Neural progenitor cell (in vitro differentiated cells): Measurements from ENCODE around the gene BCAS2. TPM values are rescaled to one million over a fixed set of nuclear protein-coding genes. Genes with fewer than 3 reads are reported as not detected.

ENCODE experiments used
- DNase-seq: peaks from one replicate; pipeline ENCODE4 v3.0.0-alpha.2; 2016; ENCODE audit warnings: low spot score
- H2AFZ ChIP-seq: fragments of 200-600 bp; sonication (generic); replicated peaks from 2 replicates; pipeline ENCODE4 v1.6.1; 2016; ENCODE audit warnings: antibody characterized with exemption
- H3F3A ChIP-seq: fragments of 200-600 bp; sonication (generic); 2 replicates; pipeline ENCODE4 v1.6.1; 2016; ENCODE audit warnings: antibody characterized with exemption, low read depth
- H3K27ac ChIP-seq: fragments of 200-600 bp; sonication (generic); 2 replicates; pipeline ENCODE4 v1.5.1; 2016; ENCODE audit warnings: mild to moderate bottlenecking
- H3K27me3 ChIP-seq: fragments of 200-600 bp; sonication (generic); 2 replicates; pipeline ENCODE4 v1.6.1; 2016; ENCODE audit warnings: mild to moderate bottlenecking, moderate library complexity
- H3K36me3 ChIP-seq: fragments of 200-600 bp; sonication (generic); 2 replicates; pipeline ENCODE4 v1.5.1; 2016
- H3K4me1 ChIP-seq: fragments of 200-600 bp; sonication (generic); 2 replicates; pipeline ENCODE4 v1.6.1; 2016; ENCODE audit warnings: mixed run types
- H3K4me2 ChIP-seq: fragments of 200-600 bp; sonication (generic); 2 replicates; pipeline ENCODE4 v1.6.1; 2016
- H3K4me3 ChIP-seq: fragments of 200-600 bp; sonication (generic); 2 replicates; pipeline ENCODE4 v1.5.1; 2016
- H3K79me2 ChIP-seq: fragments of 200-600 bp; sonication (generic); 2 replicates; pipeline ENCODE4 v1.6.1; 2016; ENCODE audit warnings: low read depth
- H3K9ac ChIP-seq: fragments of 200-600 bp; sonication (generic); 2 replicates; pipeline ENCODE4 v1.6.1; 2016
- H3K9me3 ChIP-seq: fragments of 200-600 bp; sonication (generic); 2 replicates; pipeline ENCODE4 v1.5.1; 2016; ENCODE audit warnings: low read depth
- H4K20me1 ChIP-seq: fragments of 200-600 bp; sonication (generic); 2 replicates; pipeline ENCODE4 v1.6.1; 2016; ENCODE audit warnings: low read depth
- H3K27ac Mint-ChIP-seq: 3 replicates; pipeline ENCODE4 v1.8.0; 2021; ENCODE audit warnings: mixed read lengths
- H3K27me3 Mint-ChIP-seq: 2 replicates; pipeline ENCODE4 v1.8.0; 2022; ENCODE audit warnings: low read depth, mild to moderate bottlenecking, inconsistent platforms, moderate library complexity, mixed read lengths; ENCODE audit not compliant: insufficient read depth
- H3K36me3 Mint-ChIP-seq: 3 replicates; pipeline ENCODE4 v1.8.0; 2021; ENCODE audit warnings: mixed read lengths
- H3K4me1 Mint-ChIP-seq: 3 replicates; pipeline ENCODE4 v1.8.0; 2021; ENCODE audit warnings: mixed read lengths
- H3K4me3 Mint-ChIP-seq: 3 replicates; pipeline ENCODE4 v1.8.0; 2021; ENCODE audit warnings: mild to moderate bottlenecking, moderate library complexity, mixed read lengths
- H3K9me3 Mint-ChIP-seq: 3 replicates; pipeline ENCODE4 v1.8.0; 2020; ENCODE audit warnings: mixed read lengths
- EZH2phosphoT487 ChIP-seq: fragments of 200-600 bp; sonication (generic); IDR thresholded peaks from 2 replicates; pipeline ENCODE4 v1.6.1; 2017; ENCODE audit warnings: antibody characterized with exemption
- total RNA-seq: library from RNA; depleted of rRNA; stranded (reverse); fragments of >200 nt; gene quantifications from 2 replicates; pipeline ENCODE4 v1.2.3, GENCODE V29; 2015; ENCODE audit warnings: low replicate concordance

BCAS2 gene
- total RNA-seq, 1 donor from 2014 or later = 92.1 TPM

DNA sequence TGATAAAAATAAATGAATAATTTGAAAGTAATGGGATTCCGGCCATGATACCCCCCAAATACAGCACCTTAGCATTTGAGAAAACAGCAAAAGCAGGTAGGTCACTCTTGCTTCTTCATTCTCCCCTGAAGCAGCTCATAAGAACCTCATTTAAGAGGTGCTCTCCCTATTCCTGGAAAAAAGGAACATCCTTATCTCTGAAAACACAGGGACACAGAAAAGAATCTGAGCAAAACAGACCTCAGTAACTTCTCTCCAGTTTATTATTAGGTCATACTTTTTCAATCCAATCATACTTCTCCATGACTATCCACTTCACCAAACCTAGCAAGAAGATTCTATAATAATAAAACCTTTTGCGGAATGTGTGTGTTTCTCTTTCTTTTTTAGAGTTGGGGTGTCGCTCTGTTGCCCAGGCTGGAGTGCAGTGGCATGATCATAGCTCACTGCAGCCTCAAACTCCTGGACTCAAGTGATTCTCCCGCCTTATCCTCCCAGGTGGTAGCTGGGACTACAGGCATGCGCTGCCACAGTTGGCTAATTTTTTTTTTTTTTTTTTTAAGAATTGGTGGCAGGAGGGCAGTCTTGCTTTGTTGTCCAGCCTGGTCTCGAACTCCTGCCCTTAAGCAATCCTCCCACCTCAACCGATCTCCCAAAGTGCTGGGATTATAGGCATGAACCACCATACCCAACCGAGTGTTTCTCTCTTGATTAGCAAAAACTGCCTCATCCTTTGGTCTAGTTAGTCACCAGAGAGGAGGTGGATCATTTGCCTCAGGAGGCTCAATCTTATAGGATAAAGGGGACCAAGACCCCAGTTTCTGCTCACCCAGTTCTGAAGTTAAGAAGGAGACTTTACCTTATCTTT lies 59.8 kb downstream of the BCAS2 start:
- Mint-ChIP-seq H3K9me3 (no peaks in the 10 kb centered on the region), H3K27me3 (peaks cover 2% of the 10 kb centered on the region), H3K4me3 (no peak overlapping the region), H3K27ac (no peak overlapping the region), H3K4me1 (peaks cover 2% of the 10 kb centered on the region), H3K36me3 (no peaks in the 10 kb centered on the region)
- Histone ChIP-seq H3K9me3 (no peaks in the 10 kb centered on the region), H3K36me3 (no peaks in the 10 kb centered on the region), H2AFZ (peak overlapping the region; percentile 47), H3K4me3 (no peak overlapping the region), H3K27me3 (no peaks in the 10 kb centered on the region), H4K20me1 (no peaks in the 10 kb centered on the region), H3K27ac (no peak overlapping the region), H3K4me1 (no peaks in the 10 kb centered on the region), H3K79me2 (no peaks in the 10 kb centered on the region), H3K4me2 (no peak overlapping the region), H3K9ac (no peak overlapping the region), H3F3A (peaks cover 4% of the 10 kb centered on the region)
- no peak for DNase-seq
- TF ChIP-seq EZH2phosphoT487 = no peak

Other genes with a start within 250 kb of the BCAS2 start
- gene TRIM33, start 70.4 kb downstream of the BCAS2 start, total RNA-seq = 64.8 and 75.4 TPM in 2 replicates
- 0.62 and 0.73 TPM in 2 replicates for gene DENND2C, start 88.4 kb upstream of the BCAS2 start, total RNA-seq
- not detected in 2 replicates for gene AMPD1, start 113.9 kb upstream of the BCAS2 start, total RNA-seq
- 111 and 169 TPM in 2 replicates for gene NRAS, start 135.2 kb upstream of the BCAS2 start, total RNA-seq
- gene CSDE1, start 176.4 kb upstream of the BCAS2 start, total RNA-seq = 1,101 and 1,362 TPM in 2 replicates
- 81.9 and 94.1 TPM in 2 replicates for gene SIKE1, start 199.1 kb upstream of the BCAS2 start, total RNA-seq